NCI-H2196 (cell line): ENCODE measurements around the gene AHDC1.

Experiments
- DNase-seq: peaks from one replicate; lab custom pipeline; 2025; ENCODE audit not compliant: unreplicated experiment; lab: John Stamatoyannopoulos, UW

Gene AHDC1

DNA sequence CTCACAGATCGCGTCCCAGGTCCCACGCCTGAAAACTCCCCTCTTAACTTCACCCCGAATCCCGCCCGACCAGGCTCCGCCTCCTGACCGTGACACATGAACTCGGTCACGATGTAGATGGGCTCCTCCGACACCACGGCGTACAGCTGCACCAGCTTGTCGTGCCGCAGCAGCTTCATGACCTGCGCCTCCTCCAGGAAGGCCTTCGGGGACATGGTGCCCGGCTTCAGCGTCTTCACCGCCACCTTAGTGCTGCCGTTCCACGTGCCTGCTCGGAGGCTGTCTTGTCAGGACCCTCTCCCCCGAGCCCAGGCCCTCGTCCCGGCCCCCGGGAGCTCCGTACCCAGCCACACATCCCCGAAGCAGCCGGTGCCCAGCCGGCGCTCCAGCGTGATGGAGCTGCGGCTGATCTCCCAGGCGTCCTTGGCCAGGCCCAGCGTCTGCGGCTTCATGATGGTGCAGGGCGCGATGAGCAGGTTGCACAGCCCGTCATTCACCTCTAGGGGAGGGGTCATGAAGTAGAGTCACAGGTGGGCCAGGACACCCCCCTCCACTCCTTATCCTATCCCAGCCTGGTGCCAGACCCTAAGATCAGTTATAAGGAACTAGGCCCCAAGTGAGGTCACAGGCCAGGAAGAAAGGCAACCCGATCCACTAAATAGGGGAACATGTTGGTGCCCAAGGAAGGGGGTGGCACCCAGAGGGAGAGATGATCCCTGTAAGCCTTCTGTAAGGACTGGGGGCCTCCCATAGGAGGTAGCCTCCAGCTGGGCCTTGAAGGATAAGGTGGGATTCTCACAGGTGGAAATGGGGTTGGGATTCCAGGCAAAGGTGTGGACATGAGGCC is 11.6 kb upstream of the AHDC1 start:
- DNase-seq = no peak

DNA sequence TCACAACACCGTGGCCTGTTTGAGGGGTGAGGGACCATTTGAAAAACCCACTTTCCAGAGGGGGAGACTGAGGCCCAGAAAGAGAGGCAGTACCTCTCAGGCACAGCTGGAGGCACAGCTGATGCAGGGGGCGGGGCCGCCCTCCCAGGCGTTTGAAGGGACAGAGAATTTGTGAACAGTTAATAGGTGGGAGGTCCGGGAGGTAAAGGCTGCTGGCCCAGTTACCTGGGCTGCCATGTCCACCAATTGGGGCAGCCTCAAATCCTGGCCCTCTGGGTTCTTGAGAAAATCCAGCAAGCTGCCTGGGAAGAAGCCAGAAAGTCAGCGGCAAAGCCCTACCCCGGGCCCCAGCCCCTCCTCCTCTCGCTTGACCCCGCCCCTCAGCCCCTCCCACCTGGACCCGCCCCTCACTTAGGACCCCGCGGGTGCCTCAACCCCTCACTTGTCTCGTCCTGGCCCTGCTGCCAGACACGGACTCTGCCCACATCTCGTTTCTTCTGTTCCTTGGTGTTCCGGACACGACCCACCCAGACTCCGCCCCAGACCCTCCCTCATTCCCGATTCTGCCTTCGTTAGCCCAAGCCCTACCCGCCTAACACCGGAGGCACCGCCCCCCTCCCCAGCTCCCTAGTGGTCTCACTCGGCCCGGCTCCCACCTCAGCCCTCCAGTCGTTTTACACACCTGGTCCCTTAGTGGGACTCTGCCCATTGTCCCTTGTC is 10.8 kb upstream of the AHDC1 start:
- DNase-seq = no peak

DNA sequence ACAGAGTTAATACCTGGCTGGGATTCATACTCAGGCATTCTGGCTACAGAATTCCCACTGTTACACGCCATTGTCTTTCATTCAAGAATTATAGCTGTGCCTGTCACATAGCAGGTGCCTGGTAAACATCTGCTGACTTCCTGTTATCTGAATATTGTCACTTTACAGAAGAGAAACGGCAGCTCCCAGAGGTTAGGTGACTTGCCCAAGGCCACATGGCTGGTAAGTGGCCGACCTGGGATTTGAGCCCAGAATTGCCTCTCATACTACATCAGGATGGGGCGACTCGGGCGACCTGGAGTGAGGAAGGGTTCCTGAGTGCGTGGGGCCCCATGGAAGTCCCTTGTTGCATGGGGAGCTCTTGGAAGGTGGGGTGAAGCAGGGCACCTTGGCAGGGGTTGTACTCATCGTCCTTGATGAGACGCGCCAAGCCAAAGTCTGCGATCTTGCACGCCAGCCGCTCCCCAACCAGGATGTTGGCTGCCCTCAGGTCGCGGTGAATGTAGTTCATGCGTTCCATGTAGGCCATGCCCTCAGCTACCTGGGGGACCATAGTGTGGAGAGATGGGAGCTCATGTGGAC is 10.2 kb upstream of the AHDC1 start:
- DNase-seq = no peak

DNA sequence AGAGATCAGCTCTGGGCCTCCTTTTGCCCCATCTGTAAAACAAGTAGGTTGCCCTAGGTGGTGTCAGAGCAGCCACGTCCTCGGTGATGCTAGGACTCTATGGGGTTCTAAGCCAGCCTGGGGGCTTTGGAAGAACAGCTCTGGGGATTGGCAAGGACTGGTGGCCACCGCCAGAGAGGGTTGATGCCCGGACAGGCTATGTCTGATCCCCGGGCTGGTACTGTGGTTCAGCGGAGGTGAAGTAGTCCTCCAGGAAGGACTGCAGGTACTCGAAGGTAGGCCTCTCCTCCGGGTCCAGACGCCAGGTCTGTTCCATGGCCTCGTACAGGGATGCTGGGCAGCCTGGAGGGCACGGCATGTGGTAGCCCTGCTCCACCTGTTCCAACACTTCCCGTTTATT is 8.8 kb upstream of the AHDC1 start:
- no peak for DNase-seq

DNA sequence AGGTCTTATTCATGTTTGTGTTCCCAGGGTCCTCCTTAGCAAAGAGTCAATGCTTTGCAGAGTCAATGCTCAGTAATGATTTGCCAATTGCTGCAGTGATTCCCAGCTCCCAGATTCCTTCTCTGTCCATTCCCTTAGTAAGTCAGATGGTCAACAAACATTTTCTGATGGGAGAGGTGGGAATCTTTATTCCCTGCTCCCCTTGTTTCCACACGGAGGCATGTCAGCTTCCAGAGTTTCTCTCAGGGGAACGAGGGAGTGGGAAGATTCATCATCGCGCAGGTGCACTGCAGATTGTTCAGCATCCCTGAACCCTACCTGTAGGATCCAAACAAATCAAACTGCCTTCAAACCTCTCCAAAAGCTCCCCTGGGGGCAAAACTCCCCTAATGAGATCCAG is 7.5 kb upstream of the AHDC1 start:
- DNase-seq = no peak

DNA sequence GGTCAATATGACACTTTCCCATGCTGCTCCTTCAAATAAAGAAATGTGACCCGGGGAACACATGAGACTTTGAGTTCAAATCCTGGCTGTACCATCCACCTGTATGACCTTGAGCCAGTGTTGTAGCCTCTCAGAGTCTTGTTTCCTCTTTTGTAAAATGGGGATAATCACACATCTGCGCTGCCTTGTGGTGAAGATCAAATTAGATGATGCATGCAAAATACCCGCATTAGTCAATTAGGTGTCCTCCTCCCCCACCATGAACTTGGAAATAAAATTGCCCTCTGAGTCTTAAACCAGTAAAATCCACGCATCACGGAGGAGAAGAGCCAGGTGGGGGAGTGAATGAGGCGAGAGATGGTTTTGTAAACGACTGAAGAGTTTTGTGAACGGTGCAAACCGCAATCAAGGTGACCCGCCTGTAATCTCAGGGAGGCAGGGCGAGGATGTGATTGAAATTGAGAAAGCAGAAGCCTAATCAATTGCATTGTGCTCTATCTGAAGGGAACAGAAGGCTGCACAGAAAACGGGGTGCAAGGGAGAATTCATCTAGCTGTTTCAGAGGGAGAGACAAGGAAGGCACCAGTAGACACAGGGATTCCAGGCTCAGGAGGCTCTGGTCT is 5.8 kb upstream of the AHDC1 start:
- DNase-seq = no peak

DNA sequence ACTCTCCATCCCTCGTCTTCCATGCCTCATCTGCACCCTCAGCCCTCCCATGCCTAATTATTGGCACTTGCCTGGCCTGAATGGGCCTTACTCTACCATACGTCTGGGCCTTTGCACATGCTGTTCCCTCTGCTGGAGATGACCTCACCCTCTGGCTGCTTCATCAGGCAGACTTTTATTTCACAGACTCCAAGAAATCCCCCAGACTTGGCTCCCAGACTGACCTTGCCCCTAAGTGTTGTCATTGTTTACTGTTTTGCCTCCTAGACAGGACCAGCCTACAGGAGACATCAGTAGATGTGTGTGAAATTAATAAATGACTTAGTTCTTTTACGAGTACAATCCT is 5.2 kb upstream of the AHDC1 start:
- DNase-seq = no peak

DNA sequence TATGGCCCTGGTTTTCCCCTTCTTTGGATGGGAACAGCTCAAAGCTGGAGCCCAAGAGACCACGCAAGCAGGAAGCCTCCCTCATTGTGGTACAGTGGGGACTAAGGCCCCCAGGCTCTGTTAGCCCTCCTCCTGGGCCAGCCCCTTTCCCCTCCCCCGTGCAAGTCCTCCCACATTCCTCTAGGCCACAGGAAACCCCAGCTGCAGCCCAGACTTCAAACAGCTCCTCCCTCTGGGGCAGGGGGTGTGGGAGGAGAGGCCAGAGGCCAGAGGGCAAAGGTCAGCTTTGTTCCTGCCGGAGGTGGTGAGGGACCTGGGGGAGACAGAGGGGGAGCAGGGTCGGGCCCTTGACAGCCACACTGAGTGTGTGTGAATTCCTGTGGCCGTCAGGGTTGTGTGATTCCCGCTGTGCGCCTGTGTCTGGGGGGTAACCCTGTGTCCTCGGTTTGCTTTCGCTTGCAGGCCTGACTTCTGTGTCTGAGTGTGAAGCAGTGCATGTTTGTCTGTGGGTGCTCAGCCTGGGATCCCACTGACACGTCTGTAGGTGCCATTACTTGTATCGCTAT is 3.4 kb upstream of the AHDC1 start:
- DNase-seq = no peak

DNA sequence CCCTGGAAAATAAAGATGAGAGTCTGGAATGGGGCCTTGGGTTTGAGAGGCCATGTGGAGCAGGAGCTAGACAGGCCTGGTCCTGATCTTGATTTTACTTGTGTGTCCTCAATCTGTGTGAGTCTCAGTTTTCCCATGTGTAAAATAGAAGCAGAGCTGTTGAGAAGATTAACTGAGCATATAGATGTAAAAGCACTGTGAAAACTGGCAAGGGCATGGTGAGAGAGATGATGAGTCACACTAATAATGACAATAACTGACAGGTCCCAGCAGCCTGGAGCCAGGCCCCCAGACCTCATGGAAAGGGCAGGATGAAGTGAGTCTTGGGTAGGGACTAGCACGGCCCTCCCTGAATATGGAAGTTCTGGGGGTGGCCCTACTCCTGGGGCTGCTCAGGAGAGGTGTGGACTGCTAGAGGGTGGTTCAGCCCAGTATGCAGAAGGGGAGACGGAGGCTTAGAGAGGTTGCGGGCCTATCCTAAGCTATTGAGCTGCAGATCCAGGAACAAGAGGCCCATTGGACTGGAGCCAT is 2.8 kb upstream of the AHDC1 start:
- DNase-seq = no peak

DNA sequence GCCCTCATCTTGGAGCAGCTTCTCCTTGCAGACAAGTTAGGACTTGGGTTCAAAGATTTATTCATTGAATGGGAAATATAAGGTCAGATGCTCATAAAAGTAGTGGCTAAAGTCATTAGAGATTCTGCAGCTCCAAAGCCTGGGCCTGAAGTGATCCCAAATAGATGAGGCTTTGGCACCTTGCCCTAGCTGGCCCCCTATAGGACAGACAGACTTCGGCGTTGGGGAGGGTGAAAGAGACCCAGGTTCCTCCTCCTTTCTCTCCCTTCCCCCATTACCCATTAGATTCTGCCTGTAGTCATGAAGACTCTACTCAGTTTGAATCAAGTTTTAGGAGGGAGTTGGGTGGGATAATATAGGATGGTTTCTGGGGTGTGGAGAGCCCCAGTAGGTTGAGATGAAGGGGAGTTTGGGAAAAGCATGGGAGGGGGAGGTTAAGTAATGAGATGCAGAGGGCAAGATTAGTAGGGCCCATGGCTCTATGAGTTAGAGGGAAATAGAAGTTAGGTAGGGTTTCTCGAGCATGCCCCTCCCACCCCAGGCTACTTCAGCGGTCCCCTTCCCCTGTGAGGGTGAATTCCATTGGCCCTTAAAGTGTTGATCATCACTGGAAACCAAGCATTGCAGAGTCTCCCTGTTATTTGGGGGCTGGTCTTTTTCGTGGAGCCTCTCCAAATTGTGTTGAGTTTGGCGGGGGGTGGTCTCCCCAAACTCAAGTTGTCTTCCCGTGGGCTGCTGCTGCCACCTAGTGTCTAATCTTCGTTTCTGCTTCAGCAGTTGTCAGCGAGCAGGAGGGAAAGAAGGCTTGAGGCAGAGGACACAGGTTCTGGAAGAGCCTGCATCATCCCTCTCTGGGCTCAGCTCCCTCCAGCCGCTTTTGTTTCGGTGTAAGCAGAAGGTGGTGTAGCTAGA is 2.1 kb upstream of the AHDC1 start:
- DNase-seq = peak; percentile 70

DNA sequence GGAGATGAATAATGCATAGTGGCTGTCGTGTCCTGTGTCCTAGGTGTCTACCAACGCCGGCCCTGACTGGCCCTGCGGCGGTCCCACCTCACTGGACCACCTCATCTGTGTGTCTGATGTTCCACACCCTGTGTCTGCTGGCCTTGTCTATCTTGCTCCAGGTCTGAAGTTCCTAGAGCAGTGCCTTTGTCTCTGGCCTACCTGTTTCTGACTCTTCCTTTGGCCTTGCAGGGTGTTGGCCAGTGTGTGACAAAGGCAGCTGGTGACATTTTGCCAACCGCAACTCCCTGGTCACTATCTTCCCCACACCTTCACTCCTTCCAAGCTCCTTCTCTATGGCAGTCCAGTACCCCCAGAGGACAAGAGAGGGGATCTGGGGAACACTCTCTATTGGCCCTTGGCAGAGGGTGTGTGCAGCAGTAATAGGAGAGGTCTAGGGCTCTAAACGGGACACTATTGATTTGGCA is 1.4 kb upstream of the AHDC1 start:
- DNase-seq = no peak

DNA sequence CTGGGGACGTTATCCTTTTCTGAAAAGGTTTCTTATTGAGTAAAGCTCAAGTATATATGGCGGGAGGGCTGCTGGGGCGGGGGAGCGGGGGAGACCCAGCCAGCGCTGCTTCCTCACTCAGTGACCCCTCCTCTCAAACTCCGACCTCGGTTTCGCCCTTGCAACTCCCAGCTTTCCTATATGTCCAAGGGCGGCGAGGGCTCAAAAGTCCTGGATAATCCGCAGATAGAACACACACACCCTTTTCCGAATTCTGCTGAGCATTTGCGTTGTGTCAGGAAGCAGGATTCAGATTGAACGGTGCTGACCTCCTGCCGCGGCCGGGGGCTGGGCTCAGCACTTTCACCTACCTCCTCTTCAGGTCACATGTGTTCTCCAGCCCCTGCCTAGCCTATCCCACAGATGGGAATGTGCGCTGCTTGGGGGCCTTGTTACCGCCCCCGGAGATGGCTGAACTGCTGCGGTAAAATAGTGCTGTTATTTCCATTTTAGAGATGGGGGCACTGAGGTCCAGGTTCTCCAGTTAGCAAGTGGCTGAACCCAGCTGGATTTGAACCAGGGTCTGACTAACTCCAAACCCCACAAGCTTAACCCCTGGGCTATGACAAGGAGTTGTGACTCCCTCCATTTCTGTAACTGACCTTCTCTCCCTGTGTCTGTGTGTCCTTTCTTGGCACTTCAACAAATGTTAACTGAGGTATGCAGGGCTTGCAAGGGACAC is 795 bp upstream of the AHDC1 start:
- no peak for DNase-seq

DNA sequence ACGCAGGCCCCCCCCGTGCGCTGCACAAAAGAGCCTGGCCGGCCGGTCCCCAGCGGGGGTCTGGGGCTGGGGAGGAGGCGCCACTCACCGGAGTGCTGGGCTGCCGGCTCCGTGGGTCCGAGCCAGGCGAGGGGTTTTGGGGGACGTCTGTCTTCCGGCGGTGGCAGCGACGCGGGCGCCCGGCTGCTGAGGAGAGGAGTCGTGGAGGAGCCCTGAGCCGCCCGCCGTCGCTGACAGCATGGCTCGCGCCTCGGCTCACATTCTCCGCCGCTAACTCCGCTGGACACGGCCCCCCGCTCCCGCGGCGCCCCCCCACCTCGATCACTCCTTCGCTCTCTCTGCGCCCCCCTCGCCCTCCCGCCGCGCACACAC is 649 bp downstream of the AHDC1 start:
- peak; percentile 27 for DNase-seq

DNA sequence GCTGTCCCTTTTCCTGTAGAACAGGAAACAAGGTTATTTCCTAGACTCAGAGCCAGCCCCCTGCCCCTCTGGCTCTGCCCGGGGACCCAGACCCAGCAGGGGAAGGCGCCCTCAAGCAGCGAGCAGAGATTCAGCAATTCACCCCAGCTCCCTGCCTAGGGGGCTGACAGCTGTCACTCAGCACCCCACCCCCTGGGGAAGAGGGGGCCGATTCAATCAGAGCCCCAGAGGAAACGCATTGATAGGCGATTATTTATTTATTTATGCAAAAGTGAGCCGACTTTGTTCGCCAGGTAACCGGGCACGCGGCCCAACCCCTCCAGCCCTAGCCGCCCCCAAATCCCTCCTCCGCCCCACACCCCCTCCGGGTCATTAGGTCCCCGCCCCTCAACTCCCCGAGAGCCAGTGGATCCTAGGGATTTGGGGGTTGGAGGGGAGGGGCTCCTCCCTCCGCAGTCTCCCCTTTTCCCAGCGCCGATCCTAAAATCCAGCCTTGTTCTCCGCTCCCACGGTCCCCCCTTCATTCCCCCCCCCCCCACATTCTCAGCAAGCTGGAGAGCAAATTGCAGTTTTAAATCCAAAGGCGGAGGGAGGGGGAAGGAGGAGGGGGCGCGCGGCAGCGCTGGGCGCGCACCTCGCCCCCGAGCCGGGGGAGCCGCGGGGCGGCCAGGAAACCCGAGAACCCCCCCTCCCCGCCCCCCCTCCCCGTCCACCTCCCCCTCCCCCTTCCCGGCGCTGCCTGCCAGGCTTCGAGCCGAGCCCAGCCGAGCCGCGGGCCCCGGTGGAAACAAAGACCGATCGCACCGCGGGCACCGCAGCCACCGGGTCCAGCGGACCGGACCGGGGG is 1.3 kb downstream of the AHDC1 start:
- DNase-seq = peak; percentile 26

DNA sequence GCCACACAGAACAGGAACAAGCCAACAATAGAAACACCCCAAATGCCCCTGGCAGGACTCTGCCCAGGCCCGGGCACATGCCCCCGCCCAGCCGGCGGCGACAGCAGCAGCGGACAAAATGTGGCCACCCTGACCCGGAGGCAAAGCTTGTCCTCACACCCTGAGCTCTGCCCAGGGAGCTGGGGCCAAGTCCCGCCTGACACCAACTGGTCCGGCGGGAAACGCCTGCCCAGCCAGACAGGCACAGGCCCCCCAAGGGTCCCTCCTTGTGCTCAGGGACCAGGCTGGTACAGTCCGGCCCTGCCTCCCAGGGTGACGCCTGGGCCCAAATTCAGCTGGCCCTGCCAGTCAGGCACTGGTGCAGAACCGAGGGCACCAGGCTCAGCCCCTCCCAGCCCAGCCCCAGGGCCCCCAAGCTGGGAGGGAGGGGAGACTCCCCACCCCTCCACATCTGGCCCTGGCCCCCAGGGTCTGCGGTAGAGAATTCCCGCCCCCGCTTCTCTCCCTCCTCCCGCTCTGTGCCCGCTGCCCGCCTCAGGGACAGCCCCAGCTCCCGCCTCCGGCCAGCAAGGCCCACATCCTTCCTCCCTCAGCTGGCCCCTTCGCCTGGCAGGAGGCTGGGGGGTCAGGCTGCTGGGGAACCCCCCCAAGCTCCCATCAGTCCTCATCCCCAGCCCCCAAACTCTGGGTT is 2.0 kb downstream of the AHDC1 start:
- no peak for DNase-seq

DNA sequence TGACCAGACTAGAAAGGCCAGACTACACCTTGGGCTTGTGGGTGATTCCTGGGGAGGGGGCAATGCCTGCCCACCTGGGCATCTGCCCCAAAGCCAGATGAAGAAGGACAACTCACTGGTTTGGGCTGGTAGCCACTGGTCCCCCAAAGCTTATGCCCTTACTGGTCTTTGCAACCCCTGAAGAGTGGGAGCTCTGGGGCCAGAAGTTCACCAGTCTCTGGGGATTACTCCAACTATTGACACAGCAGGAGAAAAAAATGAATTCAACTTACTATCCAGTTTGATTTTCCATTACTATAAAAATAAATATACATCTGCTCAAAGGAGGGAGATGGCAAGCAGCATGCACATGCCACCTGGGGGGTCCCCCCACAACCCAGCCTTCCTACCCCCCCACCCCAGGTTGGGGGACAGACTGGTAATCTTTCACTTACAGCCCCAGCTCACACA is 2.6 kb downstream of the AHDC1 start:
- DNase-seq = no peak

DNA sequence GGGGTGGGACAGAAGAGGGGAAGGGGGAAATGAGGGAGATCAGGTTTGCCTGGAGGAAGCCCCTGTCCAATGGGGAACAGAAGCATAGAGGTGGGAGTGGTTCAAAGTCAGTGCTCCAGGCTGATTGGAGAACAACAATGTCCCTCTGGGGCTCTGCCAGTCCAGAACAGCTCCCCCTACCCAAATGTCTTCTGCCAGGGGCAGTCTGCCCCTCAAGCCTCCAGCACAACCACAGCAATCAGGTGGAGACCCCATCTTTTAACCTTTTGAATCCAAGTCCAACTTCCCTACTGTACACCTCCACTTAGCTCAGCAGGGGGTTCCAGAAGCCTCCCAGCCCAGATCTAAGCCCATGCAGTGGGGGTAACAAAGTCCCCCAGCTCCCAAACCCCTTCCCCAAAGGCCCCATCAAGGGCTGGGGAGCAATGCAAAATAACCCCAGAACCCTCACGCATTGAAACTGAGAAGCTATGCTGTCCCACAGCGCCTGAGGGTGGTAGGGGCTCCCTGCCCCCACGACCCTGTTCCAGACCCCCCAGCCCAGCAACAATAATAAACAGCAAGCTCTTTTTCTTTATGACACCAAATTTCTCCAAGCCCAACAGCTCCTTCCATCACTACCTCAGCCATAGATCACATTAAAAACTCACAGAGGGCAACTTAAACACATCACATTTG is 3.3 kb downstream of the AHDC1 start:
- DNase-seq = no peak
